Keratinocyte (primary cell): ENCODE measurements around the gene NPAS3.

Experiments
- EZH2 ChIP-seq: IDR thresholded peaks from one replicate; pipeline ENCODE4 v1.6.1; 2012; ENCODE audit warnings: inconsistent platforms, mild to moderate bottlenecking, low read length, moderate library complexity
- TF ChIP-seq, protein P1 (sequence below), 3 experiments: IDR thresholded peaks in 1 of 3; conservative IDR thresholded peaks in 1 of 3; optimal IDR thresholded peaks in 1 of 3; 2 replicates in 2 of 3; 3 replicates in 1 of 3; pipeline versions ENCODE3 to v1.5.1; 2011; ENCODE audit warnings: low read length in 3 of 3, mild to moderate bottlenecking in 3 of 3, moderate library complexity in 2 of 3, control low read depth in 1 of 3, inconsistent platforms in 1 of 3; ENCODE audit not compliant: insufficient read depth in 2 of 3; ENCODE audit errors: extremely low read depth in 1 of 3

DNA sequence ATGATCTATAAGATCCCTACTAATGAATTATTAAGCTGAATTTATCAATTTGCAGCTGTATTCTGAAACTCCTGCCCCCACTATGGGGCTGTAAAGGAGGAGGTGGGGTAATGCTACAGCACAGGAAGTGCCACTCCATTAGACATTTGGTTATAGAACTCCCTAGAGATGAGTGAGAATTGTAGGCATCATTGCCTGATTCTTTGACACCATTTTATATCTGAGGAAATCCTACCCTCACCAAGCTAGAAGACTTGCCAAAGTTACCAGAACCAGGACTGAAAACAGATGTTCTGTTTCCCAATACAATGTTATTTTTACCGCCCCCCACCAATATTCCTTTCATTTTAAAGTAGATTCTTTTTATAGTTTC, 829.8 kb downstream of the NPAS3 start:
- TF ChIP-seq, protein P1, sequence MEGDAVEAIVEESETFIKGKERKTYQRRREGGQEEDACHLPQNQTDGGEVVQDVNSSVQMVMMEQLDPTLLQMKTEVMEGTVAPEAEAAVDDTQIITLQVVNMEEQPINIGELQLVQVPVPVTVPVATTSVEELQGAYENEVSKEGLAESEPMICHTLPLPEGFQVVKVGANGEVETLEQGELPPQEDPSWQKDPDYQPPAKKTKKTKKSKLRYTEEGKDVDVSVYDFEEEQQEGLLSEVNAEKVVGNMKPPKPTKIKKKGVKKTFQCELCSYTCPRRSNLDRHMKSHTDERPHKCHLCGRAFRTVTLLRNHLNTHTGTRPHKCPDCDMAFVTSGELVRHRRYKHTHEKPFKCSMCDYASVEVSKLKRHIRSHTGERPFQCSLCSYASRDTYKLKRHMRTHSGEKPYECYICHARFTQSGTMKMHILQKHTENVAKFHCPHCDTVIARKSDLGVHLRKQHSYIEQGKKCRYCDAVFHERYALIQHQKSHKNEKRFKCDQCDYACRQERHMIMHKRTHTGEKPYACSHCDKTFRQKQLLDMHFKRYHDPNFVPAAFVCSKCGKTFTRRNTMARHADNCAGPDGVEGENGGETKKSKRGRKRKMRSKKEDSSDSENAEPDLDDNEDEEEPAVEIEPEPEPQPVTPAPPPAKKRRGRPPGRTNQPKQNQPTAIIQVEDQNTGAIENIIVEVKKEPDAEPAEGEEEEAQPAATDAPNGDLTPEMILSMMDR (optimal IDR thresholded peaks at IDR 0.05 in 1 of 3, IDR thresholded peaks at IDR 0.05 in 1 of 3, conservative IDR thresholded peaks at IDR 0.05 in 1 of 3; ENCODE audit: extremely low read depth in 1 of 3, insufficient read depth in 2 of 3, low read length in 3 of 3), result no peak
- no peak for TF ChIP-seq EZH2
